H1 (cell line): Measurements from ENCODE around the gene FADD. TPM values are rescaled to one million over a fixed set of nuclear protein-coding genes. Genes with fewer than 3 reads are reported as not detected.

ENCODE experiments used
- CTCF ChIA-PET: fragments of 300-600 bp; sonication (Branson Sonifier 250); formaldehyde crosslinking; loops from one replicate; lab custom pipeline; 2021; ENCODE audit not compliant: partially characterized antibody; lab: Charles Lee
- POLR2A ChIA-PET: fragments of 300-600 bp; sonication (Branson Sonifier 250); formaldehyde crosslinking; loops from one replicate; lab custom pipeline; 2021; ENCODE audit warnings: inconsistent platforms; ENCODE audit not compliant: partially characterized antibody; lab: Charles Lee
- DNase-seq, 2 experiments: peaks; one replicate each; pipeline versions ENCODE4 v3.0.0 to v3.0.0-alpha.2; 2010 to 2022; ENCODE audit warnings: low spot score in 2 of 2, low read depth in 1 of 2, mixed read lengths in 1 of 2
- FAIRE-seq: peaks from 2 replicates; lab custom pipeline; 2011; peaks lifted over from hg19 to GRCh38; lab: Jason Lieb, UNC
- H2AFZ ChIP-seq: 2 replicates; pipeline ENCODE4 v1.8.1; 2012; ENCODE audit warnings: low read length, inconsistent platforms
- H2AK5ac ChIP-seq: 2 replicates; pipeline ENCODE4 v1.6.1; 2013; ENCODE audit warnings: low read depth, low read length
- H2BK120ac ChIP-seq: replicated peaks from 2 replicates; pipeline ENCODE3; 2013; ENCODE audit warnings: low read depth, low read length, inconsistent platforms
- H2BK12ac ChIP-seq: 2 replicates; pipeline ENCODE4 v1.6.1; 2013; ENCODE audit warnings: low read depth, low read length
- H2BK15ac ChIP-seq: 2 replicates; pipeline ENCODE4 v1.6.1; 2013; ENCODE audit warnings: low read length
- H2BK20ac ChIP-seq: 2 replicates; pipeline ENCODE4 v1.6.1; 2013; ENCODE audit warnings: low read length
- H2BK5ac ChIP-seq: 2 replicates; pipeline ENCODE4 v1.6.1; 2013; ENCODE audit warnings: low read depth, low read length
- H3K14ac ChIP-seq: 2 replicates; pipeline ENCODE4 v1.6.1; 2013; ENCODE audit warnings: inconsistent platforms; ENCODE audit not compliant: insufficient read length
- H3K18ac ChIP-seq: 2 replicates; pipeline ENCODE4 v1.6.1; 2013; ENCODE audit warnings: low read length; ENCODE audit errors: extremely low read depth
- H3K23ac ChIP-seq: 2 replicates; pipeline ENCODE4 v1.6.1; 2013; ENCODE audit warnings: inconsistent platforms; ENCODE audit not compliant: insufficient read length
- H3K23me2 ChIP-seq: 2 replicates; pipeline ENCODE4 v1.6.1; 2013; ENCODE audit warnings: low read depth, low read length
- H3K27ac ChIP-seq: 2 replicates; pipeline ENCODE4 v1.6.1; 2011; ENCODE audit warnings: low read depth, low read length, inconsistent platforms
- H3K27me3 ChIP-seq, 4 experiments: replicated peaks in 1 of 4; 1 replicate in 1 of 4; 2 replicates in 3 of 4; pipeline versions ENCODE4 v1.6.1 to v1.8.1; 2011 to 2013; ENCODE audit warnings: low read length in 3 of 4, mild to moderate bottlenecking in 3 of 4, inconsistent platforms in 2 of 4, mixed read lengths in 2 of 4, moderate library complexity in 1 of 4; ENCODE audit not compliant: control insufficient read depth in 3 of 4, insufficient read depth in 3 of 4; ENCODE audit errors: extremely low read depth in 1 of 4
- H3K36me3 ChIP-seq, 4 experiments: 2 replicates each; pipeline versions ENCODE4 v1.6.1 to v1.8.1; 2011 to 2013; ENCODE audit warnings: mild to moderate bottlenecking in 4 of 4, low read length in 3 of 4, moderate library complexity in 2 of 4, control low read depth in 1 of 4, inconsistent platforms in 1 of 4; ENCODE audit not compliant: insufficient read depth in 4 of 4, control insufficient read depth in 2 of 4
- H3K4ac ChIP-seq: replicated peaks from 2 replicates; pipeline ENCODE3; 2013; ENCODE audit warnings: low read length, low read depth, mixed read lengths, inconsistent platforms; ENCODE audit not compliant: insufficient read length
- H3K4me1 ChIP-seq, 4 experiments: replicated peaks in 1 of 4; 1 replicate in 1 of 4; 2 replicates in 3 of 4; pipeline versions ENCODE4 v1.6.1 to v1.8.1; 2011 to 2013; ENCODE audit warnings: low read length in 3 of 4, inconsistent platforms in 2 of 4, mixed read lengths in 1 of 4; ENCODE audit not compliant: insufficient read depth in 4 of 4, control insufficient read depth in 3 of 4
- H3K4me2 ChIP-seq, 2 experiments: 2 replicates each; pipeline versions ENCODE4 v1.6.1 to v1.8.1; 2011 to 2013; ENCODE audit warnings: low read depth in 2 of 2, low read length in 2 of 2, control low read depth in 1 of 2, inconsistent platforms in 1 of 2, mild to moderate bottlenecking in 1 of 2; ENCODE audit not compliant: insufficient read depth in 1 of 2
- H3K4me3 ChIP-seq, 4 experiments: fragments of 200-600, 300-600 bp in 1 of 4; sonication (generic), shearing (Covaris generic), sonication (Bioruptor Twin) in 1 of 4; 2 replicates each; pipeline versions ENCODE4 v1.5.1 to v1.8.1; 2011 to 2016; ENCODE audit warnings: low read length in 4 of 4, low read depth in 3 of 4, control low read depth in 2 of 4, inconsistent platforms in 2 of 4, mild to moderate bottlenecking in 2 of 4, mixed read lengths in 1 of 4, moderate library complexity in 1 of 4; ENCODE audit not compliant: insufficient read depth in 2 of 4; ENCODE audit errors: extremely low read depth in 1 of 4
- H3K56ac ChIP-seq: replicated peaks from 2 replicates; pipeline ENCODE3; 2013; ENCODE audit warnings: low read depth, mild to moderate bottlenecking, mixed read lengths, low read length, inconsistent platforms; ENCODE audit not compliant: insufficient read length
- H3K79me1 ChIP-seq: 2 replicates; pipeline ENCODE4 v1.6.1; 2013; ENCODE audit warnings: low read depth, low read length, control low read depth
- H3K79me2 ChIP-seq, 2 experiments: 2 replicates each; pipeline versions ENCODE4 v1.6.1 to v1.8.1; 2012 to 2013; ENCODE audit warnings: low read length in 2 of 2, mild to moderate bottlenecking in 2 of 2, inconsistent platforms in 1 of 2; ENCODE audit not compliant: insufficient read depth in 2 of 2, control insufficient read depth in 1 of 2
- H3K9ac ChIP-seq, 4 experiments: replicated peaks in 1 of 4; 1 replicate in 1 of 4; 2 replicates in 3 of 4; pipeline versions ENCODE4 v1.6.1 to v1.8.1; 2011 to 2013; ENCODE audit warnings: low read depth in 3 of 4, low read length in 3 of 4, control low read depth in 2 of 4, mild to moderate bottlenecking in 2 of 4, moderate library complexity in 2 of 4, inconsistent platforms in 1 of 4; ENCODE audit errors: extremely low read depth in 1 of 4
- H3K9me3 ChIP-seq, 2 experiments: 2 replicates each; pipeline versions ENCODE4 v1.6.1 to v1.8.1; 2012 to 2013; ENCODE audit warnings: mild to moderate bottlenecking in 2 of 2, moderate library complexity in 2 of 2, control low read depth in 1 of 2, inconsistent platforms in 1 of 2, low read depth in 1 of 2, low read length in 1 of 2, mixed read lengths in 1 of 2; ENCODE audit not compliant: insufficient read depth in 2 of 2
- H4K20me1 ChIP-seq, 2 experiments: replicated peaks in 1 of 2; 2 replicates each; pipeline versions ENCODE3 to v1.8.1; 2011 to 2013; ENCODE audit warnings: inconsistent platforms in 2 of 2, low read length in 2 of 2, mild to moderate bottlenecking in 1 of 2; ENCODE audit not compliant: insufficient read depth in 2 of 2, control insufficient read depth in 1 of 2
- H4K5ac ChIP-seq: 2 replicates; pipeline ENCODE4 v1.6.1; 2013; ENCODE audit warnings: low read length, low read depth, mixed read lengths, inconsistent platforms; ENCODE audit not compliant: insufficient read length
- H4K8ac ChIP-seq: 2 replicates; pipeline ENCODE4 v1.8.0; 2013; ENCODE audit warnings: mild to moderate bottlenecking, moderate library complexity, low read length, inconsistent platforms; ENCODE audit not compliant: insufficient read depth; ENCODE audit errors: extremely low read depth
- H4K91ac ChIP-seq: replicated peaks from 2 replicates; pipeline ENCODE3; 2013; ENCODE audit warnings: low read length, mixed read lengths, inconsistent platforms; ENCODE audit not compliant: insufficient read length
- CHD2 ChIP-seq: IDR thresholded peaks from 2 replicates; pipeline ENCODE4 v1.6.1; 2012; ENCODE audit warnings: low read length, improper control_type of control experiment
- HDAC2 ChIP-seq, 2 experiments: fragments of 300-600 bp in 1 of 2; sonication (generic) in 1 of 2; IDR thresholded peaks; 2 replicates each; pipeline ENCODE4 v1.6.1; 2011 to 2012; ENCODE audit warnings: low read depth in 2 of 2, low read length in 2 of 2, mild to moderate bottlenecking in 2 of 2, moderate library complexity in 2 of 2, borderline replicate concordance in 1 of 2, inconsistent platforms in 1 of 2
- RXRA ChIP-seq: IDR thresholded peaks from 2 replicates; pipeline ENCODE4 v1.6.1; 2011; ENCODE audit warnings: low read depth, mild to moderate bottlenecking, low read length, moderate library complexity; ENCODE audit not compliant: insufficient read depth
- TAF1 ChIP-seq: IDR thresholded peaks from 2 replicates; pipeline ENCODE4 v1.6.1; 2011; ENCODE audit warnings: mild to moderate bottlenecking, low read depth, low read length
- WGBS, 2 experiments: shearing (Covaris generic) in 1 of 2; methylation state at CpG; one replicate each; pipeline versions ENCODE4 v1.1.6 to v1.1.7; 2013 to 2015; ENCODE audit warnings: low lambda C conversion rate in 2 of 2, mixed read lengths in 2 of 2, inconsistent platforms in 1 of 2, low coverage in 1 of 2, missing lambda C conversion rate in 1 of 2; ENCODE audit not compliant: insufficient replicate concordance in 2 of 2, insufficient coverage in 1 of 2, insufficient read length in 1 of 2; ENCODE audit errors: extremely low coverage in 1 of 2, missing lambda C conversion rate in 1 of 2; 5-methylcytosine and 5-hydroxymethylcytosine counted together
- polyA plus RNA-seq, 7 experiments: library from polyadenylated mRNA; depleted of rRNA in 3 of 7; stranded (reverse) in 5 of 7; unstranded in 2 of 7; fragments of >200 nt in 5 of 7; fragments of 200-250 nt in 2 of 7; gene quantifications; 1 replicate in 5 of 7; 2 replicates in 1 of 7; 4 replicates in 1 of 7; pipeline versions ENCODE4 v1.2.1 to v1.2.3, GENCODE V29; 2011 to 2013; ENCODE audit warnings: missing spikeins in 2 of 7, mixed read lengths in 2 of 7
- total RNA-seq: library from RNA; stranded (reverse); fragmentation: NEBNext Ultra II Directional; extraction: Animal tissue kit (Norgen Biotek cat#: 25700); gene quantifications from 2 replicates; pipeline ENCODE4 v1.2.1, GENCODE V29; 2021
- TF ChIP-seq, protein P1 (sequence below): IDR thresholded peaks from 2 replicates; pipeline ENCODE4 v1.6.1; 2012; ENCODE audit warnings: inconsistent platforms

The FADD gene
- total and polyA plus RNA-seq, 2 of the 8 experiments (the other 6 are each of a cell fraction or from before 2014, with no cell fraction given) = 29.0 to 43.9 TPM

DNA sequence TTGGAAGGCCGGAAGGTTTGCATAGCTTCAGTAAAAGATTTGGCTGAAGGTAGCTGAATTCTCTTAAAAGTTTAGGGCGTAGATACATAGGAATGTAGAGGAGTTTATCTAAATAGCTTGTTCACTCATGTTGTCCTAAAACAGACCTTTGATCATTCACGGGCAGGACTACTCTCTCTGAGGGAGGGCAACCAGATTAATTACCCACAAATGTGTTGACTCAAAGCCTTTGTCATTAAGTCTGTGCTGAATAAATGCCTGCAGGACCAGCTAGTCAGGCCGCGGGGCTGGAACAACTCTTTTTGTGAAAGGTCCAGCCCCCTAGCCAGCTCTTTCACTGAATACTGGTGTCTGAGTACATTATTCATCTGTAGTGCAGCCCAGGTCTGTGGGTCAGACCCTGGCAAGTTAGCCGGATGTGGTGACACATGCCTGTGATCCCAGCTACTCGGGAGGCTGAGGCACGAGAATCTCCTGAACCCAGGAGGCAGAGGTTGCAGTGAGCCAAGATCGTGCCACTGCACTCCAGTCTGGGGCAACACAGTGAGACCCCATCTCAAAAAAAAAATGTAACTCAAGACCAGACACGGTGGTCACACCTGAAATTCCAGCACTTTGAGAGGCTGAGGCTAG lies 2.8 kb upstream of the FADD start:
- Histone ChIP-seq H3K36me3 (peaks cover 0 to 4% (median 2%) of the 10 kb centered on the region in 4 experiments; a peak in 2 of 8 replicates), H3K4ac (no peak overlapping the region), H4K91ac (no peak overlapping the region), H2BK20ac (no peak overlapping the region), H3K4me2 (no peak overlapping the region), H2BK12ac (no peak overlapping the region), H4K20me1 (peaks cover 10% of the 10 kb centered on the region in 2 experiments), H2AK5ac (no peak overlapping the region), H4K5ac (no peak overlapping the region), H3K23ac (no peak overlapping the region), H3K9ac (no peak overlapping the region), H3K4me1 (peaks cover 7 to 17% (median 9%) of the 10 kb centered on the region in 4 experiments), H3K27me3 (no peaks in the 10 kb centered on the region), H3K4me3 (no peak overlapping the region), H2AFZ (no peak overlapping the region), H3K14ac (no peak overlapping the region), H3K79me2 (peaks cover 9 to 20% of the 10 kb centered on the region in 2 experiments), H3K23me2 (peaks cover 10% of the 10 kb centered on the region), H3K9me3 (no peaks in the 10 kb centered on the region), H3K18ac (no peak overlapping the region), H3K79me1 (peaks cover 3% of the 10 kb centered on the region; the same call in 1 of the 2 replicates), H3K27ac (no peak overlapping the region), H2BK15ac (no peak overlapping the region), H2BK5ac (no peak overlapping the region), H3K56ac (no peak overlapping the region), H2BK120ac (no peak overlapping the region), H4K8ac (no peak overlapping the region; the same call in 1 of the 2 replicates)
- TF ChIP-seq HDAC2 (IDR thresholded peaks at IDR 0.05; ENCODE audit: borderline replicate concordance in 1 of 2, low read depth in 2 of 2, low read length in 2 of 2) = no peak
- TF ChIP-seq, protein P1, sequence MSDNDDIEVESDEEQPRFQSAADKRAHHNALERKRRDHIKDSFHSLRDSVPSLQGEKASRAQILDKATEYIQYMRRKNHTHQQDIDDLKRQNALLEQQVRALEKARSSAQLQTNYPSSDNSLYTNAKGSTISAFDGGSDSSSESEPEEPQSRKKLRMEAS = no peak
- TF ChIP-seq TAF1 = no peak
- no peak for TF ChIP-seq CHD2
- no peak for TF ChIP-seq RXRA
- FAIRE-seq (no peak), DNase-seq (no peak)
- WGBS, 2 experiments = 85% methylated on average over 10 of the region's 10 CpGs; no CpG with 5 or more reads in 1 of the 2 experiments
- ChIA-PET CTCF (interaction anchor here (0.6 to 6.0 kb wide), 6 partner anchors 26 to 291 kb away, joined by 3 to 59 read pairs (median 4); no protein-coding TSS in a partner anchor), POLR2A (interaction anchor here (0.6 to 1.1 kb wide), 2 partner anchors 14 to 201 kb away, joined by 3 to 4 read pairs; no protein-coding TSS in a partner anchor)
